HepG2 (cell line): ENCODE results near the gene HOXC11. TPM values are rescaled to one million over a fixed set of nuclear protein-coding genes. Genes with fewer than 3 reads are reported as not detected.

ENCODE experiments used
- ATAC-seq: fragments of 200-7000 bp; cut with Tn5 transposase; 3 replicates; pipeline ENCODE4 v1.9.1; 2020; ENCODE audit warnings: mild to moderate bottlenecking, moderate library complexity
- BruUV-seq: library from RNA; stranded (reverse); fragments of 400-500 nt; replicated peaks from 2 replicates; lab custom pipeline; 2021; lab: Mats Ljungman, UMichigan
- CTCF ChIA-PET: fragments of 300-600 bp; formaldehyde crosslinking; extraction: SDS; loops from one replicate; lab custom pipeline; 2021; ENCODE audit warnings: low total read pairs, inconsistent platforms, low intra/inter-chr PET ratio; lab: Yijun Ruan, JAX
- POLR2A ChIA-PET: fragments of 350-600 bp; sonication (Branson Sonifier 250); formaldehyde crosslinking; loops from one replicate; lab custom pipeline; 2020; ENCODE audit warnings: antibody characterized with exemption, inconsistent platforms; lab: Yijun Ruan, JAX
- DNase-seq: peaks from one replicate; pipeline ENCODE4 v3.0.0-alpha.2; 2015; ENCODE audit warnings: low spot score
- FAIRE-seq: peaks from 3 replicates; lab custom pipeline; 2011; peaks lifted over from hg19 to GRCh38; lab: Jason Lieb, UNC
- H2AFZ ChIP-seq: one replicate; pipeline ENCODE4 v1.6.1; 2011; ENCODE audit warnings: low read length, inconsistent platforms
- H3K27ac ChIP-seq: fragments of 300-600 bp; 3 replicates; pipeline ENCODE4 v1.8.0; 2011; ENCODE audit warnings: mixed run types, mild to moderate bottlenecking, mixed read lengths, low read length, inconsistent platforms; ENCODE audit not compliant: insufficient read depth; ENCODE audit errors: extremely low read length
- H3K27me3 ChIP-seq, 2 experiments: fragments of 200-600 bp in 1 of 2; 2 replicates in 1 of 2; 3 replicates in 1 of 2; pipeline versions ENCODE4 v1.6.0 to v1.8.0; 2011; ENCODE audit warnings: low read length in 2 of 2, mild to moderate bottlenecking in 2 of 2, moderate library complexity in 2 of 2, inconsistent platforms in 1 of 2; ENCODE audit not compliant: insufficient read depth in 2 of 2, control insufficient read depth in 1 of 2
- H3K36me3 ChIP-seq, 2 experiments: fragments of 200-600 bp in 1 of 2; replicated peaks in 1 of 2; 2 replicates in 1 of 2; 3 replicates in 1 of 2; pipeline versions ENCODE4 v1.5.1 to v1.8.0; 2011; ENCODE audit warnings: low read length in 2 of 2, inconsistent platforms in 1 of 2; ENCODE audit not compliant: insufficient read depth in 2 of 2, control insufficient read depth in 1 of 2
- H3K4me1 ChIP-seq: 2 replicates; pipeline ENCODE4 v1.5.1; 2012; ENCODE audit warnings: low read length, inconsistent platforms; ENCODE audit not compliant: insufficient read depth
- H3K4me2 ChIP-seq: 2 replicates; pipeline ENCODE4 v1.6.0; 2011; ENCODE audit warnings: low read depth, low read length, inconsistent platforms
- H3K4me3 ChIP-seq, 3 experiments: fragments of 200-600 bp in 1 of 3; sonication (generic), shearing (Covaris generic) in 1 of 3; replicated peaks in 1 of 3; 2 replicates each; pipeline ENCODE4 v1.5.1; 2011 to 2016; ENCODE audit warnings: low read length in 3 of 3, inconsistent platforms in 2 of 3, low read depth in 2 of 3, mild to moderate bottlenecking in 2 of 3, control low read depth in 1 of 3, mixed read lengths in 1 of 3; ENCODE audit not compliant: insufficient read depth in 1 of 3
- H3K79me2 ChIP-seq: one replicate; pipeline ENCODE4 v1.6.1; 2011; ENCODE audit warnings: low read length, inconsistent platforms; ENCODE audit not compliant: insufficient read depth
- H3K9ac ChIP-seq: 2 replicates; pipeline ENCODE4 v1.6.0; 2011; ENCODE audit warnings: mild to moderate bottlenecking, low read depth, low read length, inconsistent platforms; ENCODE audit not compliant: insufficient read depth
- H3K9me3 ChIP-seq: 2 replicates; pipeline ENCODE4 v1.5.1; 2012; ENCODE audit warnings: mild to moderate bottlenecking, low read length
- H4K20me1 ChIP-seq: 2 replicates; pipeline ENCODE4 v1.6.0; 2011; ENCODE audit warnings: inconsistent platforms, mild to moderate bottlenecking, low read length, moderate library complexity; ENCODE audit not compliant: insufficient read depth
- ELF3 ChIP-seq: IDR thresholded peaks from 2 replicates; pipeline ENCODE4 v1.6.1; 2016; ENCODE audit warnings: missing genetic modification reagents, missing compliant biosample characterization
- KLF12 ChIP-seq: sonication (generic); formaldehyde crosslinking; IDR thresholded peaks from 2 replicates; pipeline ENCODE4 v1.4.0; 2020; ENCODE audit warnings: missing genetic modification reagents, borderline replicate concordance
- POLR2A ChIP-seq, 2 experiments: IDR thresholded peaks; 2 replicates each; pipeline ENCODE4 v1.6.1; 2011; ENCODE audit warnings: low read depth in 2 of 2, low read length in 2 of 2, mild to moderate bottlenecking in 1 of 2, moderate library complexity in 1 of 2; ENCODE audit not compliant: insufficient read depth in 1 of 2
- TFDP2 ChIP-seq: sonication (generic); formaldehyde crosslinking; IDR thresholded peaks from 2 replicates; pipeline ENCODE4 v1.4.0; 2020; ENCODE audit warnings: missing genetic modification reagents
- THRA ChIP-seq: sonication (generic); formaldehyde crosslinking; IDR thresholded peaks from 2 replicates; pipeline ENCODE4 v1.4.0; 2020; ENCODE audit warnings: missing genetic modification reagents, borderline replicate concordance
- ZBTB3 ChIP-seq: sonication (generic); formaldehyde crosslinking; IDR thresholded peaks from 2 replicates; pipeline ENCODE4 v1.4.0; 2020; ENCODE audit warnings: low read depth, mild to moderate bottlenecking, moderate library complexity, missing genetic modification reagents, borderline replicate concordance
- ZNF180 ChIP-seq: sonication (generic); formaldehyde crosslinking; IDR thresholded peaks from 2 replicates; pipeline ENCODE4 v1.4.0; 2020; ENCODE audit warnings: low read depth, missing genetic modification reagents, borderline replicate concordance
- ZNF274 ChIP-seq: sonication (generic); formaldehyde crosslinking; IDR thresholded peaks from 2 replicates; pipeline ENCODE4 v1.5.1; 2020; ENCODE audit warnings: mild to moderate bottlenecking, missing genetic modification reagents
- ZNF318 ChIP-seq: sonication (generic); formaldehyde crosslinking; IDR thresholded peaks from 2 replicates; pipeline ENCODE4 v1.4.0; 2020; ENCODE audit warnings: mild to moderate bottlenecking, missing genetic modification reagents
- ZNF7 ChIP-seq: IDR thresholded peaks from 2 replicates; pipeline ENCODE4 v1.6.1; 2016; ENCODE audit warnings: missing biosample characterization, missing genetic modification reagents
- WGBS: methylation state at CpG from one replicate; pipeline ENCODE4 v1.1.6; 2017; ENCODE audit warnings: low lambda C conversion rate; 5-methylcytosine and 5-hydroxymethylcytosine counted together
- in situ Hi-C: cut with HindIII; loops from 2 replicates; pipeline ENCODE4 v1.10.0; 2017; ENCODE audit warnings: low pct_unique_long_range_greater_than_20kb; ENCODE audit not compliant: extremely low pct_ligation_motif_present
- intact Hi-C: fragments of 100-400 bp; cut with micrococcal nuclease; formaldehyde crosslinking; loops from one replicate; pipeline ENCODE4 v1.10.0; 2022; ENCODE audit not compliant: unreplicated experiment
- polyA plus RNA-seq, 8 experiments: library from polyadenylated mRNA; depleted of rRNA in 3 of 8; stranded (reverse) in 7 of 8; unstranded in 1 of 8; fragments of >200 nt; fragmentation: Illumina TruSeq in 4 of 8; extraction: Trizol in 4 of 8; gene quantifications; 2 replicates each; pipeline versions ENCODE4 v1.2.1 to v1.2.3, GENCODE V29; 2011 to 2016; ENCODE audit warnings: low read depth in 4 of 8, missing spikeins in 1 of 8, mixed read lengths in 1 of 8; ENCODE audit not compliant: insufficient read depth in 1 of 8
- total RNA-seq, 5 experiments: library from RNA; depleted of rRNA; stranded (reverse); fragments of >200 nt; fragmentation: Illumina TruSeq; extraction: Trizol; gene quantifications; 2 replicates each; pipeline ENCODE4 v1.2.3, GENCODE V29; 2016; ENCODE audit warnings: low read depth in 1 of 5

HOXC11 gene
- total and polyA plus RNA-seq, 2 of the 13 experiments (the other 11 are each of a cell fraction or from before 2014, with no cell fraction given) = not detected

GRCh38 chr12:54005853-54006558 is 33.1 kb downstream of the HOXC11 start:
- POLR2A ChIA-PET = interaction anchor here (0.7 to 1.4 kb wide), 3 partner anchors 189 to 274 kb away, joined by 3 read pairs; partner anchors contain the start of genes CBX5 and HNRNPA1
- no peaks in the 10 kb centered on the region for H3K9me3 ChIP-seq
- WGBS = 8% methylated on average over 37 of the region's 39 CpGs
- FAIRE-seq (no peak), DNase-seq (peak; percentile 73), ATAC-seq (peak; percentile 84)
- peak overlapping the region; percentile 73 for H3K4me2 ChIP-seq
- no TSS peak for BruUV-seq
- peak overlapping the region in 1 of 3 experiments; percentile 48; a peak in 2 of 6 replicates for H3K4me3 ChIP-seq
- no peaks in the 10 kb centered on the region for H4K20me1 ChIP-seq
- peaks cover 24% of the 10 kb centered on the region for H3K4me1 ChIP-seq
- H3K36me3 ChIP-seq = no peaks in the 10 kb centered on the region
- CTCF ChIA-PET = interaction anchor here (0.7 to 3.3 kb wide), 7 partner anchors 17 to 211 kb away, joined by 3 to 48 read pairs (median 9); no protein-coding TSS in a partner anchor
- intact Hi-C loops = loop anchor here (1.0 to 10.0 kb wide), 4 partner anchors 185 to 359 kb away; partner anchors contain the start of gene GPR84
- H3K27me3 ChIP-seq = peaks cover 30 to 91% of the 10 kb centered on the region in 2 experiments
- no peaks in the 10 kb centered on the region for H3K79me2 ChIP-seq
- in situ Hi-C loops = no loop called here
- H3K9ac ChIP-seq = no peak overlapping the region
- no peak overlapping the region for H2AFZ ChIP-seq
- no peak overlapping the region for H3K27ac ChIP-seq
- peak; percentile 58 for TF ChIP-seq THRA (CRISPR knock-in tag)
- TF ChIP-seq KLF12 (CRISPR knock-in tag) = no peak
- TF ChIP-seq ELF3 (CRISPR knock-in tag) = peak; percentile 27; the same call in 1 of the 2 replicates
- no peak for TF ChIP-seq POLR2A (IDR thresholded peaks at IDR 0.05; ENCODE audit: insufficient read depth in 1 of 2, low read depth in 2 of 2, low read length in 2 of 2)
- no peak for TF ChIP-seq ZNF318 (CRISPR knock-in tag)
- TF ChIP-seq ZBTB3 (CRISPR knock-in tag) = no peak
- no peak for TF ChIP-seq ZNF7 (CRISPR knock-in tag)
- TF ChIP-seq ZNF274 (CRISPR knock-in tag) = 0 out of 2 replicates have a peak, but pooled peaks have one; percentile 41
- no peak for TF ChIP-seq ZNF180 (CRISPR knock-in tag)
- no peak for TF ChIP-seq TFDP2 (CRISPR knock-in tag)
